Left lung (tissue), 10 donors: ENCODE results near the gene FBXO45. TPM values are rescaled to one million over a fixed set of nuclear protein-coding genes. Genes with fewer than 3 reads are reported as not detected.
"Not testable (repeated sequence)": the region's sequence is repeated elsewhere in the genome, so short reads cannot be mapped to it uniquely, and the experiment has no call there.

Source experiments
- ATAC-seq: fragments of 200-7000 bp; cut with Tn5 transposase; one replicate; pipeline ENCODE4 v1.9.1; 2020; ENCODE audit warnings: moderate library complexity
- DNase-seq, 4 donors: peaks; one replicate each; pipeline ENCODE4 v3.0.0-alpha.2; 2013 to 2020
- H3K27ac ChIP-seq, 2 donors: fragments of 200-600 bp; sonication (generic) in 1 of 2; one replicate each; pipeline versions ENCODE4 v1.5.0 to v1.8.0; 2020 to 2021
- H3K27me3 ChIP-seq, 2 donors: fragments of 200-600 bp; sonication (generic) in 1 of 2; one replicate each; pipeline versions ENCODE4 v1.5.0 to v1.8.0; 2020 to 2021
- H3K36me3 ChIP-seq, 2 donors: fragments of 200-600 bp; sonication (generic) in 1 of 2; one replicate each; pipeline versions ENCODE4 v1.5.0 to v1.8.0; 2020 to 2021
- H3K4me1 ChIP-seq, 2 donors: fragments of 200-600 bp; one replicate each; pipeline ENCODE4 v1.8.0; 2021
- H3K4me3 ChIP-seq, 2 donors: fragments of 200-600 bp; sonication (generic) in 1 of 2; one replicate each; pipeline versions ENCODE4 v1.5.0 to v1.8.0; 2020 to 2021; ENCODE audit warnings: mild to moderate bottlenecking in 1 of 2
- H3K9me3 ChIP-seq, 2 donors: fragments of 200-600 bp; sonication (generic) in 1 of 2; one replicate each; pipeline versions ENCODE4 v1.5.0 to v1.8.0; 2020 to 2021
- CTCF ChIP-seq, 2 donors: fragments of 200-600 bp; sonication (generic) in 1 of 2; IDR thresholded peaks; one replicate each; pipeline versions ENCODE4 v1.5.0 to v1.8.0; 2021; ENCODE audit warnings: antibody characterized with exemption in 2 of 2
- intact Hi-C, 2 donors: fragments of 100-400 bp; cut with DNase I; formaldehyde crosslinking; loops; one replicate each; pipeline versions ENCODE4 v1.11.2 to v1.14.2; 2022
- polyA plus RNA-seq, 6 donors: library from polyadenylated mRNA; unstranded; fragments of 120-200 nt; gene quantifications; one replicate each; pipeline ENCODE4 v1.2.1, GENCODE V29; 2013; ENCODE audit not compliant: insufficient read length in 6 of 6
- total RNA-seq, 2 donors: library from RNA; stranded (reverse); fragmentation: NEBNext Ultra II Directional; extraction: Animal tissue kit (Norgen Biotek cat#: 25700); gene quantifications; one replicate each; pipeline ENCODE4 v1.2.1, GENCODE V29; 2021
- donor health status: DM: no; HTN: yes; CAD: no.
- donor health status: DM: no; HTN: no; CAD: no.

The FBXO45 gene
- total and polyA plus RNA-seq, 8 donors, result 8.2 to 17.1 (median 14.7) TPM

GRCh38 chr3:196596355-196596754 is 27.9 kb downstream of the FBXO45 start:
- ATAC-seq (no peak), DNase-seq (no peak)
- Histone ChIP-seq H3K4me3 (no peak overlapping the region), H3K36me3 (no peaks in the 10 kb centered on the region), H3K9me3 (no peaks in the 10 kb centered on the region), H3K27me3 (peaks cover 0 to 8% of the 10 kb centered on the region in 2 donors), H3K27ac (no peak overlapping the region), H3K4me1 (peaks cover 0 to 4% of the 10 kb centered on the region in 2 donors)
- intact Hi-C loops, result no loop called here
- TF ChIP-seq CTCF (IDR thresholded peaks at IDR 0.05), result no peak

- ATAC-seq, H3K27me3 ChIP-seq, DNase-seq, intact Hi-C loops, H3K9me3 ChIP-seq, H3K27ac ChIP-seq, H3K36me3 ChIP-seq, H3K4me1 ChIP-seq: not testable (repeated sequence)
- peak overlapping the region in 1 of 2 donors; percentile 18 for H3K4me3 ChIP-seq
These were observed 29.7 kb downstream of the FBXO45 start for GRCh38 chr3:196597971-196598733.

GRCh38 chr3:196599734-196600128 is 31.3 kb downstream of the FBXO45 start:
- intact Hi-C loops, result loop anchor here in 1 of 2 donors (10.0 kb wide), 1 partner anchor 85 kb away; no protein-coding TSS in a partner anchor
- Histone ChIP-seq H3K36me3 (no peaks in the 10 kb centered on the region), H3K4me1 (peaks cover 0 to 4% of the 10 kb centered on the region in 2 donors), H3K27ac (no peak overlapping the region), H3K27me3 (peaks cover 0 to 17% of the 10 kb centered on the region in 2 donors), H3K9me3 (no peaks in the 10 kb centered on the region), H3K4me3 (no peak overlapping the region)
- no peak for TF ChIP-seq CTCF (IDR thresholded peaks at IDR 0.05)
- no peak for DNase-seq
- ATAC-seq, result no peak

GRCh38 chr3:196600359-196600758 is 31.9 kb downstream of the FBXO45 start:
- no peak overlapping the region for H3K4me3 ChIP-seq
- H3K36me3 ChIP-seq, result no peaks in the 10 kb centered on the region
- H3K9me3 ChIP-seq, result no peaks in the 10 kb centered on the region
- DNase-seq (no peak), ATAC-seq (no peak)
- H3K4me1 ChIP-seq, result peaks cover 0 to 4% of the 10 kb centered on the region in 2 donors
- H3K27me3 ChIP-seq, result peaks cover 0 to 19% of the 10 kb centered on the region in 2 donors
- no peak for TF ChIP-seq CTCF (IDR thresholded peaks at IDR 0.05)
- intact Hi-C loops, result loop anchor here in 1 of 2 donors (10.0 kb wide), 1 partner anchor 84 kb away; no protein-coding TSS in a partner anchor
- no peak overlapping the region for H3K27ac ChIP-seq

- no peak for TF ChIP-seq CTCF (IDR thresholded peaks at IDR 0.05)
- peaks cover 0 to 11% of the 10 kb centered on the region in 2 donors for H3K27me3 ChIP-seq
- ATAC-seq (no peak), DNase-seq (no peak)
- no peak overlapping the region for H3K4me3 ChIP-seq
- intact Hi-C loops, result loop anchor here in 1 of 2 donors (10.0 kb wide), 1 partner anchor 82 kb away; no protein-coding TSS in a partner anchor
- peaks cover 0 to 3% of the 10 kb centered on the region in 2 donors for H3K4me1 ChIP-seq
- H3K27ac ChIP-seq, result no peak overlapping the region
- H3K9me3 ChIP-seq, result no peaks in the 10 kb centered on the region
- H3K36me3 ChIP-seq, result no peaks in the 10 kb centered on the region
These were observed 34.2 kb downstream of the FBXO45 start for GRCh38 chr3:196602673-196603072.
